Measurements from ENCODE around the gene AFMID. TPM values are rescaled to one million over a fixed set of nuclear protein-coding genes. Genes with fewer than 3 reads are reported as not detected.

Gene AFMID
- total and polyA plus RNA-seq, 2 donors (not counting 3 experiments of a cell fraction or from before 2014, with no cell fraction given), result 33.5 to 42.9 TPM

DNA sequence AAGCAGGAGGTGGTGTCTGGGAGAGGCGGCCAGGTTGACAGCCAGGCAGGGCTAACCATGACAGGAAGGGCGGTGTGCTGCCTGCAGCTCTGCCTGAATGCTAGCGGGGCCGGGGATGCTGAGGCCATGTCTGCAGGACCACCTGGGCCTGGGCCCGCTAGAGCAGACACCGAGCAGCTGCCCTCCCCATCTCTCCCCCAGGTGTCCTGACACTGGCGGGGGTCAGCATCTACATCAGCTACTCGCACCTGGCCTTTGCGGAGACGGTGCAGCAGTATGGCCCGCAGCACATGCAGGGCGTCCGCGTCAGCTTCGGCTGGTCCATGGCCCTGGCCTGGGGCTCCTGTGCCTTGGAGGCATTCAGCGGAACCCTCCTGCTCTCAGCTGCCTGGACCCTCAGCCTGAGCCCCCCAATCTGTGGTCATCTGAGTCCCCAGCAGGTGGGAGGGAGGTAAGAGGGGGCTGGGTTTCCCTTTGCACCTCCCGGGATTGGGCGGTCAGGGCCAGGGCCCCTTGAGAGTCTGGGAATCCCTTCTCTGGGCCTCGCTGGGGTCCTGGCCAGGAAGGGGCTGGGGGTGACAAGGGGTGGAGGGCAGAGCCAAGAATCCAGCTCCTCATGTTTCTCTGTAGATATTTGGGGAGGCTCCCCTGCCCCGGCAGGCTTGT lies 51.8 kb downstream of the AFMID start:
- intact Hi-C loops (cut with micrococcal nuclease) (no loop called here), dilution Hi-C loops (cut with MboI; ENCODE audit: extremely low pct_ligation_motif_present, low sequenced_read_pairs) (no loop called here)
- TF ChIP-seq, protein P1, sequence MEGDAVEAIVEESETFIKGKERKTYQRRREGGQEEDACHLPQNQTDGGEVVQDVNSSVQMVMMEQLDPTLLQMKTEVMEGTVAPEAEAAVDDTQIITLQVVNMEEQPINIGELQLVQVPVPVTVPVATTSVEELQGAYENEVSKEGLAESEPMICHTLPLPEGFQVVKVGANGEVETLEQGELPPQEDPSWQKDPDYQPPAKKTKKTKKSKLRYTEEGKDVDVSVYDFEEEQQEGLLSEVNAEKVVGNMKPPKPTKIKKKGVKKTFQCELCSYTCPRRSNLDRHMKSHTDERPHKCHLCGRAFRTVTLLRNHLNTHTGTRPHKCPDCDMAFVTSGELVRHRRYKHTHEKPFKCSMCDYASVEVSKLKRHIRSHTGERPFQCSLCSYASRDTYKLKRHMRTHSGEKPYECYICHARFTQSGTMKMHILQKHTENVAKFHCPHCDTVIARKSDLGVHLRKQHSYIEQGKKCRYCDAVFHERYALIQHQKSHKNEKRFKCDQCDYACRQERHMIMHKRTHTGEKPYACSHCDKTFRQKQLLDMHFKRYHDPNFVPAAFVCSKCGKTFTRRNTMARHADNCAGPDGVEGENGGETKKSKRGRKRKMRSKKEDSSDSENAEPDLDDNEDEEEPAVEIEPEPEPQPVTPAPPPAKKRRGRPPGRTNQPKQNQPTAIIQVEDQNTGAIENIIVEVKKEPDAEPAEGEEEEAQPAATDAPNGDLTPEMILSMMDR (IDR thresholded peaks at IDR 0.05; ENCODE audit: extremely low read depth in 1 of 2, insufficient read depth in 1 of 2, low read depth in 1 of 2, low read length in 2 of 2), result no peak
- TF ChIP-seq EZH2 (IDR thresholded peaks at IDR 0.05; ENCODE audit: borderline replicate concordance, low read depth, low read length, severe bottlenecking), result no peak
- TF ChIP-seq, protein P2, sequence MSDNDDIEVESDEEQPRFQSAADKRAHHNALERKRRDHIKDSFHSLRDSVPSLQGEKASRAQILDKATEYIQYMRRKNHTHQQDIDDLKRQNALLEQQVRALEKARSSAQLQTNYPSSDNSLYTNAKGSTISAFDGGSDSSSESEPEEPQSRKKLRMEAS (IDR thresholded peaks at IDR 0.05; ENCODE audit: insufficient read depth, insufficient read length), result no peak
- no peak for TF ChIP-seq JUN (IDR thresholded peaks at IDR 0.05; ENCODE audit: borderline replicate concordance, insufficient read depth, insufficient read length, low read depth)
- TF ChIP-seq GATA2 (IDR thresholded peaks at IDR 0.05; ENCODE audit: insufficient read depth, insufficient read length, low read depth, low read length), result no peak
- TF ChIP-seq POLR2AphosphoS5 (IDR thresholded peaks at IDR 0.05; ENCODE audit: insufficient read depth, low read depth, low read length), result no peak
- no peak for TF ChIP-seq MYC (IDR thresholded peaks at IDR 0.05; ENCODE audit: low read depth, low read length)
- ChIA-PET CTCF (no interaction called here), POLR2A (no interaction called here)
- Histone ChIP-seq H4K20me1 (replicated peaks; ENCODE audit: control insufficient read depth, extremely low read depth, insufficient read depth, low read length) (no peaks in the 10 kb centered on the region), H3K9me3 (replicated peaks; ENCODE audit: control insufficient read depth, insufficient read depth, low read length) (no peaks in the 10 kb centered on the region), H3K4me1 (ENCODE audit: control insufficient read depth, extremely low read depth, insufficient read depth, low read length) (peaks cover 3% of the 10 kb centered on the region), H3K27ac (ENCODE audit: insufficient read depth, low read depth, low read length) (no peak overlapping the region), H2AFZ (ENCODE audit: low read depth, low read length) (no peak overlapping the region), H3K9ac (replicated peaks; ENCODE audit: extremely low read depth, insufficient read depth, low read length) (no peak overlapping the region), H3K79me2 (ENCODE audit: control insufficient read depth, insufficient read depth, low read length) (no peaks in the 10 kb centered on the region), H3K36me3 (ENCODE audit: control insufficient read depth in 2 of 2, extremely low read depth in 1 of 2, insufficient read depth in 2 of 2, low read length in 2 of 2) (no peaks in the 10 kb centered on the region), H3K27me3 (ENCODE audit: control insufficient read depth in 2 of 2, insufficient read depth in 2 of 2, low read length in 2 of 2) (no peaks in the 10 kb centered on the region), H3K4me3 (replicated peaks in 1 of 3; ENCODE audit: insufficient read depth in 1 of 3, low read depth in 1 of 3, low read length in 3 of 3) (no peak overlapping the region), H3K9me1 (replicated peaks; ENCODE audit: control insufficient read depth, extremely low read depth, insufficient read depth, low read length) (no peaks in the 10 kb centered on the region), H3K4me2 (ENCODE audit: insufficient read depth, low read length) (no peak overlapping the region)
- DNase-seq (ENCODE audit: low read depth, low spot score) (no peak), FAIRE-seq (no peak)
- no TSS peak for BruUV-seq (replicated peaks)
